ENCODE measurements around the gene NEUROG2.
A peak's percentile ranks its signal among the peaks of the same experiment; 100 is the strongest.

Gene NEUROG2

DNA sequence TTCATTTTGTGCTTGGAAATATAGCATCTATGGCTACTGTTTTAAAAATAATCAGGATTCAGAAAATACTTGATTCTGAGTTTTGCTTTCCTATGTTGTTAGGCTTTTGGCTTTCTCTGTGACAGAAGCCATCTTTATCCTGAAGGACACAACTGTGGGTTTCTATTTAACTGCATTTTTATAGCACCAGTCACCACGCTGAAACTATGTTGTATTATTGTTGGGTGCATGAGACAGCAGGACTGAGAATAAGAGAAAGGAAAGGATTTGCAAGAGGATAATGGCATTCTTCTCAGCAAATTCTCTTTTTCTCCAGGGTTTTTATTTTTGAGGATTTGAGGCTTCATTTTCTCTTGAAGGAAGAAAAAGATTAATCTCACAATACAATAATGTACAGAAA is 10.1 kb upstream of the NEUROG2 start:
- no peak for TF ChIP-seq CTCF (IDR thresholded peaks at IDR 0.05)

GRCh38 chr4:112523764-112524505 is 8.0 kb upstream of the NEUROG2 start:
- peak; percentile 91 for TF ChIP-seq CTCF (IDR thresholded peaks at IDR 0.05)

DNA sequence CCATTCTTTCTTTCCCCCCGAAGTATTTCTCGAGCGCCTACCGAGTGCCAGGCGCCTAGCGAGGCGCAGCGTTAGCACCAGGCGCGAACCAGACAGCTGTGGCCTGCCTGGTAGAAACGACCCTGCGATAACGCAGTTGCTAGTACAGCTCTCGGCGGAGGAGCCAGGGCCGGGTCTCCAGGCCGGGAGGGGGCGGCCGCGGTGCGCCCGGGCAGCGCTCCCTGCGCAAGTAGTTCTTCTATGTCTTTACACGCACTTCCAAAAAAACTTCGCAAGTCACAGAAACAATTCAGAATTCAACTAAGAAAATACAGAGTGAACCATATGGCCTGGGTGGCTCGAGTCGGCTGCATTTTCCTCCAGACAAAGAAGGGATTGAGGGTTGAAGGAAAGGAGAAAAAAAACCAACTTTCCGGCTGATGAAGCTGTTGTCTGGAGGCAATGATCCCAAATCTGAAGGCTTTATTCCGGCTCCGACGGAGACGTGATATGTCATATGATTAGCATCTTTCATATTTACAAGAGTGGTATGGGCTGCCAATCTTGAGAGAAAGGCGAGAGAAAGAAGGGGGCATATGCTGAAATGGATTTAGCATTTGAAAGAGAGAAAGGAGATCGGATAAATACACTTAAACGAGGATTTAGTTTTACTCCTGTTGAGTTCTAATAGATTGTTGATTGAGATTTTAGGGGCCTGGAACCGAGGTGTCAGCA is 7.2 kb upstream of the NEUROG2 start:
- no peak for TF ChIP-seq CTCF (IDR thresholded peaks at IDR 0.05)

GRCh38 chr4:112521123-112522023 is 5.4 kb upstream of the NEUROG2 start:
- TF ChIP-seq CTCF (IDR thresholded peaks at IDR 0.05), result no peak

- no peak for TF ChIP-seq CTCF (IDR thresholded peaks at IDR 0.05)
Observed at GRCh38 chr4:112520598-112521122, 4.7 kb upstream of the NEUROG2 start.

DNA sequence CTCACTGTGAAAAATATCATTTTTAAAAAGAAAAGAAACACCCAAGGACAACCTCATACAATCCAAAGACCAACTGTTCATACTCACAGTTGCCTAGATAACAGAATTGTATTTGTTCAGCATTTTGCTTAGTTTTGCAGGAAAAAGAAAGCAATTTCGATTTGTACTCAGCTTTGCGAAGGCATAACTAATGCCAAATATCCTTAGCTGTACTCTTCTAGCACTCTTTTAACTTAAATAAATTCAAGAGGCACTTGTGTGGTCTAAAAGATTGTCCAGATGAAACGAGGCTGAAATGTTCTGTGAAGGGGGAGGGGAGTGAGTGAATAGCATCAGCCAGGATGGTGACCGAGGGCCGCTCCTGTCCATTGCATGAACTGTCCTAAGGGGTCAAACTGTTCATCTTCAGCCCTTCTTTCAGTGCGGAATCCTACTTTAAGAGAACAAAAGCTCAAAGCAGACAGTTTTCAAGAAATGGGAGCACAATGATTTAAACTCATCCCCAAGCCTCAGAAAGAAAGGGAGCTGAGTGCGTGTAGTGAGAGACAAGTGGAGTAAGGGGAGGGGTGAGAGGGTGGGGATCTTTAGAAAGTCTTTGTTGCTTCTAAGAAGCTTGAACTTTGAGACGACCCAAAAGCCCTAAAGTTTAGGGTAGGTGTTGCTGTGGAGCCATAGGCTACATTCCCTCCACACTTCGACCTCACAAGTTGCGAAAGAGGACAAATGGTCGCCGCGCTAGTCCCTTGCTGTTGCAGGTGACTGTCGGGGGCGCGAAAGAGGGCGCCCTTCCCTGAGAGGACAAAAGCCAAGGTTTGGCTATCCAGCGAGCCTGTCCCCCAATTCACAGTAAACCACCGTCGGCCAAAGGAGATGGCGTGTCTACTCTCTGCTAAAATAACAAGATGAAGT is 4.0 kb upstream of the NEUROG2 start:
- no peak for TF ChIP-seq CTCF (IDR thresholded peaks at IDR 0.05)

All from LNCAP (cell line).